Measurements from ENCODE around the gene TRAPPC3L. TPM values are rescaled to one million over a fixed set of nuclear protein-coding genes. Genes with fewer than 3 reads are reported as not detected.

TRAPPC3L gene
- total RNA-seq, 2 experiments from 2014 or later, result not detected

- no peaks in the 10 kb centered on the region for H3K27me3 ChIP-seq (ENCODE audit: control insufficient read depth in 1 of 2, insufficient read depth in 2 of 2, low read length in 2 of 2)
- peak in 4 of 14 experiments; percentile 9 to 30 (median 18) for DNase-seq
- H3K9me3 ChIP-seq (ENCODE audit: control insufficient read depth in 1 of 2, insufficient read depth in 1 of 2, low read length in 2 of 2), result no peaks in the 10 kb centered on the region
- Mint-ChIP-seq H3K9me3 (no peaks in the 10 kb centered on the region), H3K36me3 (ENCODE audit: low read depth) (peaks cover 45% of the 10 kb centered on the region), H3K27ac (peak overlapping the region; percentile 97), H3K4me3 (peak overlapping the region; percentile 95), H3K27me3 (no peaks in the 10 kb centered on the region), H3K4me1 (ENCODE audit: low read depth) (peaks cover 63% of the 10 kb centered on the region)
- H3K36me3 ChIP-seq (ENCODE audit: insufficient read depth, low read length), result peaks cover 26% of the 10 kb centered on the region
- peak overlapping the region; percentile 90 for H3K4me3 ChIP-seq (ENCODE audit: low read length)
- H3K4me1 ChIP-seq (ENCODE audit: insufficient read depth, low read length), result peaks cover 11% of the 10 kb centered on the region
- intact Hi-C loops (cut with DNase I, micrococcal nuclease), result loop anchor here (5.0 kb wide), 2 partner anchors 95 to 470 kb away; partner anchors contain the start of genes ZUP1 (in 2 of the 2) and NT5DC1 (in 1 of the 2)
- ATAC-seq (ENCODE audit: poor library complexity), result no peak
- H3K27ac ChIP-seq (ENCODE audit: low read depth in 1 of 2, low read length in 2 of 2), result no peak overlapping the region
- ChIA-PET CTCF (interaction anchor here (0.7 to 2.6 kb wide), 7 partner anchors 11 to 471 kb away, joined by 3 to 10 read pairs (median 6); partner anchors contain the start of genes NT5DC1 and TSPYL1), POLR2A (interaction anchor here (0.9 to 3.4 kb wide), 11 partner anchors 8 to 471 kb away, joined by 3 to 121 read pairs (median 15); partner anchors contain the start of genes KPNA5, NT5DC1, TSPYL1 and TSPYL4)
- no peak for TF ChIP-seq CTCF (IDR thresholded peaks at IDR 0.05)
Measured at GRCh38 chr6:116572162-116572561, 26.7 kb upstream of the TRAPPC3L start.

DNA sequence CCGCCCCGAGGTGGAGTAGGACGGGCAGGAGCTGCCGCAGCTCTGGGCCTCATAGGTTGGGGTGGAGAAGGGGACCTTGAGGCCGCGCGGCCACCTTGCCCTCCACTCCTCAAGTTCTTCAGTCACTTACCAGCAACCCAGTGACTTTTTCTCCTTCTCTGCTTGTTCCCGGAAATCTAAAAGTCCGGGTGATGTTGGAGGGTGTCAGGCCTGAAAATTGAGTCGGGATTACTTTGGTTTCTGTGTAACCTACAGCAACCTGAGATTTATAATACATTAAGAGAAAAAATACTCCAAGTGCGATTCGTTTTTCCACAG lies 26.2 kb upstream of the TRAPPC3L start:
- H3K27ac ChIP-seq (ENCODE audit: low read depth in 1 of 2, low read length in 2 of 2), result peak overlapping the region; percentile 85 to 95
- DNase-seq (no peak), ATAC-seq (ENCODE audit: poor library complexity) (no peak)
- peaks cover 60% of the 10 kb centered on the region for H3K4me1 Mint-ChIP-seq (ENCODE audit: low read depth)
- no peaks in the 10 kb centered on the region for H3K9me3 Mint-ChIP-seq
- peak overlapping the region; percentile 97 for H3K27ac Mint-ChIP-seq
- H3K4me3 Mint-ChIP-seq, result peak overlapping the region; percentile 95
- no peaks in the 10 kb centered on the region for H3K27me3 Mint-ChIP-seq
- H3K36me3 Mint-ChIP-seq (ENCODE audit: low read depth), result peaks cover 40% of the 10 kb centered on the region
- peak overlapping the region; percentile 90 for H3K4me3 ChIP-seq (ENCODE audit: low read length)
- H3K27me3 ChIP-seq (ENCODE audit: control insufficient read depth in 1 of 2, insufficient read depth in 2 of 2, low read length in 2 of 2), result no peaks in the 10 kb centered on the region
- H3K4me1 ChIP-seq (ENCODE audit: insufficient read depth, low read length), result peaks cover 11% of the 10 kb centered on the region
- intact Hi-C loops (cut with DNase I, micrococcal nuclease), result loop anchor here (2.0 to 5.0 kb wide), 3 partner anchors 96 to 469 kb away; partner anchors contain the start of genes ZUP1 (in 2 of the 2) and NT5DC1 (in 1 of the 2)
- POLR2A ChIA-PET, result interaction anchor here (0.6 to 3.4 kb wide), 27 partner anchors 8 to 1031 kb away, joined by 3 to 121 read pairs (median 4); partner anchors contain the start of genes DSE, GOPC, KPNA5 and NT5DC1
- peaks cover 21% of the 10 kb centered on the region for H3K36me3 ChIP-seq (ENCODE audit: insufficient read depth, low read length)
- CTCF ChIA-PET, result interaction anchor here (0.7 to 2.6 kb wide), 7 partner anchors 11 to 471 kb away, joined by 3 to 10 read pairs (median 5); partner anchors contain the start of genes NT5DC1 and TSPYL1
- TF ChIP-seq CTCF (IDR thresholded peaks at IDR 0.05), result no peak
- no peaks in the 10 kb centered on the region for H3K9me3 ChIP-seq (ENCODE audit: control insufficient read depth in 1 of 2, insufficient read depth in 1 of 2, low read length in 2 of 2)

GRCh38 chr6:116570856-116571682 lies 25.6 kb upstream of the TRAPPC3L start, which contains the start of gene RWDD1:
TSS of gene RWDD1 (plus strand) at chr6:116571504. CDS start at chr6:116571583, 79 bp downstream.
- Mint-ChIP-seq H3K27ac (peak within 1 kb of the TSS; percentile 97), H3K27me3 (no peaks in the 10 kb centered on the region), H3K4me3 (peak within 1 kb of the TSS; percentile 95), H3K9me3 (no peaks in the 10 kb centered on the region), H3K36me3 (ENCODE audit: low read depth) (peaks cover 34% of the 10 kb centered on the region), H3K4me1 (ENCODE audit: low read depth) (peaks cover 55% of the 10 kb centered on the region)
- ATAC-seq (ENCODE audit: poor library complexity) (peak; percentile 94), DNase-seq (peak; percentile 96 to 100 (median 97))
- intact Hi-C loops (cut with DNase I, micrococcal nuclease), result loop anchor here (2.0 to 5.0 kb wide), 3 partner anchors 96 to 469 kb away; partner anchors contain the start of genes ZUP1 (in 2 of the 2) and NT5DC1 (in 1 of the 2)
- H3K4me1 ChIP-seq (ENCODE audit: insufficient read depth, low read length), result peaks cover 11% of the 10 kb centered on the region
- H3K27me3 ChIP-seq (ENCODE audit: control insufficient read depth in 1 of 2, insufficient read depth in 2 of 2, low read length in 2 of 2), result no peaks in the 10 kb centered on the region
- H3K9me3 ChIP-seq (ENCODE audit: control insufficient read depth in 1 of 2, insufficient read depth in 1 of 2, low read length in 2 of 2), result no peaks in the 10 kb centered on the region
- ChIA-PET CTCF (interaction anchor here (0.7 to 2.6 kb wide), 7 partner anchors 10 to 470 kb away, joined by 3 to 10 read pairs (median 5); partner anchors contain the start of genes NT5DC1 and TSPYL1), POLR2A (interaction anchor here (0.6 to 3.4 kb wide), 29 partner anchors 8 to 1031 kb away, joined by 3 to 121 read pairs (median 4); partner anchors contain the start of genes DSE, GOPC, KPNA5 and NT5DC1)
- peak within 1 kb of the TSS; percentile 90 for H3K4me3 ChIP-seq (ENCODE audit: low read length)
- peak within 1 kb of the TSS; percentile 85 to 95 for H3K27ac ChIP-seq (ENCODE audit: low read depth in 1 of 2, low read length in 2 of 2)
- no peak for TF ChIP-seq CTCF (IDR thresholded peaks at IDR 0.05)
- peaks cover 16% of the 10 kb centered on the region for H3K36me3 ChIP-seq (ENCODE audit: insufficient read depth, low read length)

Data from CD4-positive, alpha-beta T cell (primary cell).